HG03064 (cell line): ENCODE results near the gene TACO1.

Experiments used
- ATAC-seq: cut with Tn5 transposase; IDR thresholded peaks from one replicate; pipeline ENCODE4 v1.9.1; 2021; ENCODE audit warnings: low read depth; ENCODE audit not compliant: unreplicated experiment

TACO1 gene

DNA sequence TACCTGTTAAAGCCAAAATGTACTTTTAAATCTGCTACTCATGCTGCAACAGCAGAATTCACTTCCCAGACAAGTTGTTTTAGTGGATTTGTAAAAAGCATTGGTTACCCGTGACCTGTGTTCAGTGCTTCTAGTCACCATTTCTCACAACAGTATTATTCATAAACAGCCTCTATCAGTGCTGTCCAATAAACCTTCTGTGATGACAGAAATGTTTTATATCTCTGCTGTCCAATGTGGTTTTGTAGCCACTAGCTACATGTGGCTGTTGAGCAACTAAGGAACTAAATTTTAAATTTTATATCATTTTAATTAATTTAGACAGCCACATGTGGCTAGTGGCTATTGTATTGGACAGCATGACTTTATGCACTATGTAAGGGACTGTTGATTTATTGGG lies 34.1 kb downstream of the TACO1 start:
- no peak for ATAC-seq

DNA sequence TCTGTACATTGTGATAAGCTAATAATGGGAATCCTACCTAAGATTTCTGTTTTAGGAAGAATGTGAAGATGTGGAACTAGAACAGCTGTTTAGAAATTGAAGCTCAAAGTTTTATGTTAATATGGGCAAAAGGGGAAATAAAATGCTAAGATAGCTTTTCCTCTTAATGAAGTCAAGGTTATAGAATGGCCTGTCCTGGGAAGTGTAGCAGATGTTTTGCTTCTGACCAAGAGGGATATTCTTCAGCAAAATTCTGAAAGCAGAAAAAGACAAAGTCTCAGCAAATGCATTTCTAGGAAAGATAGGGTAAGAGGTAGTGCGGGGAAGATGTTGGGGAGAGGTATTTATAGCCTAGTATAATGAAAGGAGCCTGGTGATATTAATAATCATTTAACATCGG lies 34.6 kb downstream of the TACO1 start:
- ATAC-seq = no peak

DNA sequence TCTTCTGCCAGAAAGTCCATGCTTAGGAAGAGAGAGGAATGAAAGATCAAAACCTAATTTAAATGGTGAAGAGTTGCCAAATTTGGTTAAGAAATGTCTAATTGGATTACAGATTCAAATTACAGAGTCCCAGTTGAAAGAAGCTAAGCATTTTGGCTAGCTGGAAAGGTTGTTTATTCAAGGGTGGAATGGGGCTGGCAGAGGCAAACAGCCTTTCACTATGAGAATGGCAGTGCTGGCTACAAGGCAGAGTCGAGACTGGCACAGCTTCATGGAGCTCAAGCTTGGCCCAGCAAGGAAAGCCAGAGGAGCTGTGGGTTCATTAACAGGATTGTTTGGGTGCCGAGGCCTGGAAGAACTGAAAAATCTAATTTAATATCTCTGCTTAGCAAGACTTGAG lies 35.1 kb downstream of the TACO1 start:
- no peak for ATAC-seq

DNA sequence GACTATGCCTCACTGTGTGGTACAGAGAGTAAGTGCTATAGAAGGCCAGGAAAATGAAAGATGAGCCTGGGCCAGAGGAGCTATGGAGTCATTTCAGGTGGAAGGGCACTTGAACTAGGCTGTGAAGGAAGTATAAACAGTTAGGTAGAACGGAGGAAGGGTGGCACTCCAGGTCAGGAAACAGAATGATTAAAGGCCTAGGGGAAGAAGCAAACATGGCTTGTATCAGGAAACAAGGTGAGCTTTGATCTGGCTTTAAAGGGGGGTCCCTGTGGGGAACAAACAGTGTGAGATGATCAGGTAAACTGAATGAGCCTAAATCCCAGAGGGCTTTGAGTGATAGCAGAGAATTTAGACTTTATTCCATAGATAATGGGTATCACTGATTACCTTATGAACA lies 38.4 kb downstream of the TACO1 start:
- ATAC-seq = no peak

DNA sequence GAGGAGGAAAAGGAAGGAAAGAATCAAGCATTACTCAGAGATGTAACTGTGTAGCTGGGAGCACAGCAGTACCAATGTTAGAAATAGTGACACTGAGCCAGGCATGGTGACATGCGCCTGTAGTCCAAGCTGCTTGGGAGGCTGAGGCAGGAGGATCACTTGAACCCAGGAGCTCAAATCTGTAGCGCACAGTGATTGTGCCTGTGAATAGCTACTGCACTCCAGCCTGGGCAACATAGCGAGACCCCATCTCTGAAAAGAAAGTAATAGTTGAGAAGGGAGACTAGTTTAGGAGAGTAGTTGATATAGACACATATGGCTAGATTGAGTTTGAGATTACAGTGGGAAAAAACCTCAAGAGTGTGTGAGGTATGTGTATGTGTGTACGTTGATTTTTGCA lies 39.3 kb downstream of the TACO1 start:
- no peak for ATAC-seq

DNA sequence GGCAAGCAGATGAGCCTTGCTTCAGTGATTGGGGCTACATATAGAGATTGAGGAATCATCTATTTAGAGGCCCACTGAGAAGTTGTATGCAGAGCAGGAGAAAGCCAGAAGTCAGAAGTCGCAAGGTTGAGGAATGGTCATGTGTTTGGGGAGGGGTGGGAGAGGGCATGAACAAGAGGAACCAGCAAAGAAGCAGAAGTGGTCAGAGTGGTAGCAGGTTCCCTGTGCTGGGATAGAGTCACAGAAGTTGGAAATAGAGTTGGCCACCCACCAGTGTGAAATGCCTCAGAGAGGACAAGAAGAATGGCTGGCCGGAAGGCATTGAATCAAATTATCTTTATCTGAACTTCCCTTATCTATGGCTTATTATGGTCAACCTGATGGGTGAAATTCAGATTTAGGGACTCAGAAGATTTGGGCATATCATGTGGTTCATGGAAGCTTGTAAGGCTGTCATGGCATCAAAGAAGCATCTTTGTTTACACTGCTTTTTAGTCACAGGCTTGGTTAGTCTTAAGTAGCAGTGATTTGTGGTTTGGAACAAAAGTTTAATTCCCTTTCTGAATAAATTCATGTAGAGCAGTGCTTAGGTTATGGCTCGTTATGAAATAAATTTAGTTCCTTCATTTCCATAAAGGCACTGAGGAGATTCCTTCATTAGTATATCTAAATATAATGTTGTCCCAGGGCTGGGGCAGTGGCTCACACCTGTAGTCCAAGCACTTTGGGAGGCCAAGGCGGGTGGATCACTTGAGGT lies 41.2 kb downstream of the TACO1 start:
- no peak for ATAC-seq

DNA sequence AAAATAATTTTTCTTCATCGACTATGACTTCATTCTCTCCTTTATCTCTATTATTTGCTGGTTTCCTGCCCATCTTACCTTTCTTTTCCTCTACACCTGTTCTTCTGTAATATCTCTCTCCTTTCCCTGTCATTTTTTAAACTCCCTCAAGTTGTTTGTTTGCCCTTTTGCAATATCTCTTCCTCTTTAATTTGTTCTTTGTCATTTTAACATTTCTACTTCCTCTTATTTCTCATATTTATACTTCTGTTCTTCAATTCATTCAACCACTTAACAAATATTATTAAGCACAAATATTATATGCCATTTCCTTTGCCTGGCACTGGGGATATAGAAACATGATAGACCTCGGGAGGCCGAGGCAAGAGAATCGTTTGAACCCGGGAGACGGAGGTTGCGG lies 44.2 kb downstream of the TACO1 start:
- no peak for ATAC-seq

DNA sequence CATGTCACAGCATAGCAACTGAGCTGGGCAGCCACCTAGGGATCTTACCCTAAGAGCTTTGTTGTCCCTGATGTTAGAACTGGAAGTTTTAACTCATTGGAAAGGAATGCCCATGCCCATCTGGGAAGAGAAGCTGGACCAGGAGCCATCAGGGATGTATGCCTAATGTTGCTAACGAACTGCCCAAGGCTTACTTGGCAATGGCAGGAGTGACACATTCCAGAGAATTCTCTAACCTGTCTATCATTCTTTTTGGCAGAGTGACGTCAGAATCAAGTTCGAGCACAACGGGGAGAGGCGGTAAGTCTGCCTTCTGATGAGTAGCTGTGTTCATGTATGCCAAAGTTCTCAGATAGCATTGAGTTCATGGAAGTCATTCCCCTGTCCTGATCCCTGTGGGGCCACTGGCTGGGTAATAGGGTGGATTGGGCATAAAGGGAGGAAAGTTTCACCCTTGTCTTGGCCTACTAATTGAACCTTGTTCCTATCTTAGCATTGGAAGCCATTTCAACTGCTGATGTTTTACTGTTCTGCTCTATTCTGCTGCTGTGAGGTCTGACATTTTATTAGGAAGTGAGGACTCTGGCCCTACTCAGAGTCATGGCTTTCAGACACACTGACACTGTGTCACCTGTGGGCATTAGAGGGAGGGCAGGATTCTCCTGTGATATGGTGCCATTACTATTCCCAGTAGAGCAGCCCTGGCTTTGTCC lies 45.2 kb downstream of the TACO1 start:
- ATAC-seq = peak; percentile 36

DNA sequence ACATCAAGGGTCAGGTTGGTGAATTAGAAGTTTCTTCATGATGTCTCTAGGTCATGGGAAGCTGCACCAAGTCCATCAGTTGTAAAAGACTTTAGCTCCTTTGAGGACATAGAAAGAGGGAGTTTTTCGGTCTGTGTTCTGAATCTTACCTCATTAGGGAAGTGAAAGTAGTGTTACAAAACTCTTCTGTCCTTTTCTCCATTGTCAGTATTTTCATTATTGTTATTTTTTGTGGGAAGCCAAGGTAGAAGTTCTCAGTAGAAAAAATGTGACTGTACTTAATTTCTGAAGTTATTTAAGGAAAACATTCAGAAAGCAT lies 45.8 kb downstream of the TACO1 start:
- ATAC-seq = peak; percentile 79

DNA sequence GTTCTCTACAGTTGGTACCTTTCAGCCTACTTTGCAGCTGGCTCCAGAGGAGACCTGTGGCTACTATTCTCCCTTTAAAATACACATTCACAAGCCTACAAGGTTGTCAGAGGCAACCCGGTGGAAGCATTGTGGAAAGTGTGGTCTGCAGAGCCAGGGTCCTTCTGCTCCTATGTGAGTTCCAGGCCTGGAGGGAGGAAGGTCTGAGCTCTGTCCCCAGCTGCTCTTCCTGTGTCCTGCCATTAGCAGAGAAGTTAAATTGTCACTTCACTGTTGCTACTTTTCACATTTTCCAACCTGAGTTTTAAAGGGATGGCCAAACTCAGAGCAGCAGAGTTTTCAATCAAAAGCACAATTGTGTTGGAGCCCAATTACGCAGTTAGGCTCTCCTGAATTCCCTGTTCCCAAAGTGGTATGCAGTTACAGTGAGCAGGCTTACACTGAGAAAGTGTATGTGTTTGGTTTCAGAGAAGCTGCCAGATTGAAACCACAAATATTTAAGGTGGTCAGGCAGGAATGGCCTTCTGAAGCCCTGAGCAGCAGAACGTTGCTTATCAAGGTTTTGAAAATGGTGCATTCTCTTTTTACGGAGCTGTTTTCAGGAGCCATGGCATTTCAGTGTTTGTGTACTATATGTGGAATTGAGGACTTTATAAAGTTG lies 46.5 kb downstream of the TACO1 start:
- no peak for ATAC-seq

DNA sequence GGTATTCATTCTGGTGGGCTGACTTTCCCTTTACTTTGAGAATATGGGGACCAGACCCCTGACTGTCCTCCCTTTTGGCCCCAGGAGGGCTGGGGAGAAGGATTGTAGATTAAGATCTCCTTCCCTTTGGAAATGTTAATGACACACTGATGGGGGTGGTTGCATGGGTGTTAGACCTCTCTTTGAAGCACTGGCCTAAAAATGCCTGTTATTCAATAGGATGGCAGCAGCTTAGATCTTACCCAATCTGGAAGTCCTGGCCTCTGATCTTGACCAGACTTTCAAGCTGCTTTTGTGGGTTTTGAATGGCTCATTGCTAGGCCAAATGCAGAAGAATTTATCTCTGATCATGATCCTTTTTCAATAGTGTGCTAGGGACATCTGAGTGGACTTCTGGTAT lies 47.2 kb downstream of the TACO1 start:
- ATAC-seq = no peak

DNA sequence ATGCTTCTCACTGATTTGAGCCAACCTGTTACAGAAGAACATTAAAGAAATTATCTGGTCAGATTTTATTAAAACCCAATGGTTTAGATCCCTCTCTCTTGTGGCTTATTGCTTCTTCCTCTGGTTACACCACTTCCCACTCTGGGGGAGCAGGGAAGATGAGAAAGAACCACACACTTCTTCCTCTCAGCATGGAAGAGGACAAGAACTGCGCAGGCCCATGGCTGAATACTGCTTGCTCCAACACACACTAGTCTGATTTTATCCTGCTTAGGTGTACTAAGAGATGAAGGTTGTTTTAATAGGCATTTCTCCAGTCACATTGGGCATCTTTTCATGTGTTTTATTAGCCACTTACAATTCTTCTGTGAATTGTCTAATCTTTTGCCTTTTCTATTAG lies 49.1 kb downstream of the TACO1 start:
- ATAC-seq = no peak

DNA sequence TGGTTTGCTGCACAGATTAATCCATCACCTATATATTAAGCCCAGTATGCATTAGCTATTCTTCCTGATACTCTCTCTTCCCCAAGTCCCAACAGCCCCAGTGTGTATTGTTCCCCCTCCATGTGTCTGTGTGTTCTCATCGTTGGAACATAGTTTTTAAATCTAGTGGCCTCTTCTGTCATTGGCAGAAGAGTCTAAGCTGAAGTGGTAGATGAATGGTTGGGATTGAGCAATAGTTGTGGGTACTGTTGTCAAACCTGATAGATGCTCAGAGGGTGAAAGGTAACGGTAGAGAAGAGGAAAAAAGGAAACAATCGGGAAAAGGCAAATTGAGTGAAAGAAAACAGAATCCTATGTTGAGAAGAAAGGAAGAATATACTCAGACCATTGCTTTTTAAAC lies 51.4 kb downstream of the TACO1 start:
- ATAC-seq = no peak

DNA sequence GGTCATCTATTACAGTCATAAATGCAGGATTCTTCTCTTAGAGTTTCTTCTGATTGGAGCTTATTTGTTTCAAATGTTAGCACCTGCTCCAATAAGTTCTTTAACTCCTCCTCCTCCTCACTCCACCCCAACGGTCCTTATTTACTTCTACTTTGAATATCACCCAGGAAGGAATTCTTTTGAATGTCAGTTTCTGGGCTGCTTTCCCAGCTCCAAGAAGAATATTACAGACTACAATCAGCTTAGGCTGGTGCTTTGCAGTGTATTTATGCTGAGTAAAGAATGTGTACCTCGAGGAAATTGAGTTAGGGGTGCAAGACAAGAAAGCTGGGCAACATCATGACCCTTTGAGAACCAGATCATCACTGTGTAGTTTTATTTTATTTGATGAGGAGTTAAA lies 52.4 kb downstream of the TACO1 start:
- ATAC-seq = no peak

DNA sequence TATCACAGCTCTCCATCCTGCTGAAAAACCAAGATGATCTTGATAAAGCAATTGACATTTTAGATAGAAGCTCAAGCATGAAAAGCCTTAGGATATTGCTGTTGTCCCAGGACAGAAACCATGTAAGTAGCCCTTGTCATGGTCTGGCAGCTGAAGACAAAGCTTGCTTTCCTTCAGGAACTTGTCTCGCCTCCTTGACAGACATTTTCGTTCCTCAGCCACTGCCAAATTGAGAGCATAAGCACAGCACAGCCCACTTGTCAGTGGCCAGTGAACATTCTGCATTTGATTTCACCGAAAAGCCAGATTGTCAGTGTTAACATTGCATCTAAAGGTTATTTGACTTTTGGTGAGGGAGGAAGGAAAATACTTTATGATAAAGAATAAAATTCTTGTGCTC lies 57.1 kb downstream of the TACO1 start:
- ATAC-seq = no peak
